MM.1S (cell line): ENCODE measurements around the gene FCRL6.
A peak's percentile ranks its signal among the peaks of the same experiment; 100 is the strongest.

ENCODE experiments used
- DNase-seq: peaks from one replicate; pipeline ENCODE4 v3.0.0-alpha.2; 2015
- H2AFZ ChIP-seq: fragments of 300-600 bp; sonication (generic); 2 replicates; pipeline ENCODE4 v1.6.0; 2016; ENCODE audit warnings: antibody characterized with exemption, low read length
- H3F3A ChIP-seq: fragments of 300-600 bp; sonication (generic); 2 replicates; pipeline ENCODE4 v1.6.1; 2016; ENCODE audit warnings: mild to moderate bottlenecking, antibody characterized with exemption, low read length, moderate library complexity, mixed read lengths; ENCODE audit not compliant: insufficient read depth
- H3K27ac ChIP-seq: fragments of 300-600 bp; sonication (generic); 2 replicates; pipeline ENCODE4 v1.5.1; 2016; ENCODE audit warnings: mild to moderate bottlenecking, low read length
- H3K27me3 ChIP-seq: fragments of 300-600 bp; sonication (generic); replicated peaks from 2 replicates; pipeline ENCODE4 v1.6.0; 2016; ENCODE audit warnings: low read length; ENCODE audit not compliant: insufficient read depth
- H3K36me3 ChIP-seq: fragments of 300-600 bp; sonication (generic); replicated peaks from 2 replicates; pipeline ENCODE4 v1.6.1; 2016; ENCODE audit warnings: mild to moderate bottlenecking, low read length, mixed read lengths; ENCODE audit not compliant: insufficient read depth
- H3K4me1 ChIP-seq: fragments of 300-600 bp; sonication (generic); 2 replicates; pipeline ENCODE4 v1.6.1; 2016; ENCODE audit warnings: low read length, mixed read lengths
- H3K4me2 ChIP-seq: fragments of 300-600 bp; sonication (generic); 2 replicates; pipeline ENCODE4 v1.6.0; 2016; ENCODE audit warnings: low read depth, low read length
- H3K4me3 ChIP-seq: fragments of 300-600 bp; sonication (generic); 2 replicates; pipeline ENCODE4 v1.5.1; 2016; ENCODE audit warnings: low read length, mixed read lengths
- H3K79me2 ChIP-seq: fragments of 300-600 bp; sonication (generic); 2 replicates; pipeline ENCODE4 v1.6.1; 2016; ENCODE audit warnings: mixed run types, low read length, mixed read lengths
- H3K9ac ChIP-seq: fragments of 300-600 bp; sonication (generic); 2 replicates; pipeline ENCODE4 v1.6.1; 2016; ENCODE audit warnings: low read length, mixed read lengths
- H3K9me2 ChIP-seq: fragments of 300-600 bp; sonication (generic); replicated peaks from 2 replicates; pipeline ENCODE4 v1.6.1; 2016; ENCODE audit warnings: mild to moderate bottlenecking, low read length, mixed read lengths; ENCODE audit not compliant: insufficient read depth
- H3K9me3 ChIP-seq: fragments of 300-600 bp; sonication (generic); replicated peaks from 2 replicates; pipeline ENCODE4 v1.6.1; 2016; ENCODE audit warnings: mild to moderate bottlenecking, low read length, mixed read lengths; ENCODE audit not compliant: insufficient read depth
- H4K20me1 ChIP-seq: fragments of 300-600 bp; sonication (generic); 2 replicates; pipeline ENCODE4 v1.6.1; 2016; ENCODE audit warnings: mild to moderate bottlenecking, low read length, moderate library complexity, mixed read lengths; ENCODE audit not compliant: insufficient read depth
- EZH2 ChIP-seq: fragments of 300-600 bp; sonication (generic); optimal IDR thresholded peaks from 2 replicates; pipeline ENCODE3; 2017; ENCODE audit warnings: low read depth, mild to moderate bottlenecking, antibody characterized with exemption, low read length, mixed read lengths
- EZH2phosphoT487 ChIP-seq: fragments of 300-600 bp; sonication (generic); IDR thresholded peaks from 2 replicates; pipeline ENCODE4 v1.6.1; 2018; ENCODE audit warnings: antibody characterized with exemption, low read length
- TF ChIP-seq, protein P1 (sequence below): fragments of 300-600 bp; sonication (generic); IDR thresholded peaks from 2 replicates; pipeline ENCODE4 v1.5.1; 2016; ENCODE audit warnings: antibody characterized with exemption, low read length, mixed read lengths

Gene FCRL6

DNA sequence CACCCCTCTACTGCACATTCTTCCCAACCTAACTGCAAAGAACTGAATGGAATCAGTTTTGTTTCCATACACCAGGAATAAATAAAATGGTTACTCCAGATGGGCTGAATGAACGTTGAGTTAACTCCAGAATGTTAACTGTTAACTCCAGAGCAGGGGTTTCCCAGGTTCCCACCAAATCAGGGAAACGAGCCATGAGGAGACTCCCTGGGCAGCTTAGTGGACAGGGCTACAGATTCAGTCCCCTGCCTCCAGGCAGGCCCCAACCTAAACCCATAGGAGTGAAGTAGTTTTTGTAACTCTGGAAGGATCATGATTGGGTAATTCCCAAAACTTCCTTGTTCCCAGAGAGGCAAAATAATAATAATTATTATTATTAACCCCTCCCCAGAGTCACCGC lies 46.2 kb downstream of the FCRL6 start:
- no peaks in the 10 kb centered on the region for H3K9me2 ChIP-seq
- no peaks in the 10 kb centered on the region for H3K9me3 ChIP-seq
- no peaks in the 10 kb centered on the region for H3K79me2 ChIP-seq
- H3K27me3 ChIP-seq, result no peaks in the 10 kb centered on the region
- DNase-seq, result no peak
- H4K20me1 ChIP-seq, result no peaks in the 10 kb centered on the region
- no peak overlapping the region for H2AFZ ChIP-seq
- no peak overlapping the region for H3K4me2 ChIP-seq
- TF ChIP-seq EZH2, result no peak
- H3K27ac ChIP-seq, result no peak overlapping the region
- peaks cover 4% of the 10 kb centered on the region; the same call in 1 of the 2 replicates for H3K4me1 ChIP-seq
- no peak overlapping the region for H3K9ac ChIP-seq
- no peaks in the 10 kb centered on the region for H3K36me3 ChIP-seq
- H3K4me3 ChIP-seq, result no peak overlapping the region
- H3F3A ChIP-seq, result no peaks in the 10 kb centered on the region

DNA sequence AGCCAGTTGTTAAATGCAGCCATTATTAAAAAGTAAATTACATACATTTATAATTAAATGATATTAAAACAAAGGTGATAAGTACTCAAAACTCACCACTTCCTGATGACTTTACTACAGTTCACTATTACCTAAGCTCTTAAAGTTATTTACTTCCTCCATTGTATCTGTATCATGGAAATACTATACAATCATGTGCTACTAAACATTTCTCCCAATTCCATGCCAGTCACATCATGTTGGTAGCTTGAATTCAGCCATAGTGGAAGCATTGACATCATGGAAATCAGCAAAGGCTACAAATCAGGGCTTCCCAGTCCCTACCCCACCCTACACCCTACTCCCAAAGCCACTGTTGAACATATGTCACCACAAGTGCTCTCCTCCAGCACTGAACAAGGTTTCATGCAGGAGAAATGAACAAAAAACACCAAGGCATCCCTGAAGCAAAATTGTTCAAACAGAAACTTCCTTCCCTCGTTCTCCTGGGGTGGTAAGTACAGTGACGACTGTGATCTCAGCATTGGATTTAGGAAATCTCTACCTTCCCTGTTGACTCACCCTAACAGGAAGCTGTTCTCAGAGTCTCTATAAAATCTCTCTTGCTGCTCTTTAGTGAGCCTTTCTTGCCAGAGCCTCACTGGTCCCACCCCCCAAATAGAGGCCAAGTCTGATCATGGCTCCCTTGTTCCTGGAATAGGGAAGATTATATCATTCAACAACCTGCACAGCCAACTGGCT lies 47.6 kb downstream of the FCRL6 start:
- no peak overlapping the region for H3K4me3 ChIP-seq
- H4K20me1 ChIP-seq, result no peaks in the 10 kb centered on the region
- no peak overlapping the region for H2AFZ ChIP-seq
- no peak overlapping the region for H3K27ac ChIP-seq
- DNase-seq, result no peak
- H3K27me3 ChIP-seq, result no peaks in the 10 kb centered on the region
- H3K9ac ChIP-seq, result no peak overlapping the region
- TF ChIP-seq, protein P1, sequence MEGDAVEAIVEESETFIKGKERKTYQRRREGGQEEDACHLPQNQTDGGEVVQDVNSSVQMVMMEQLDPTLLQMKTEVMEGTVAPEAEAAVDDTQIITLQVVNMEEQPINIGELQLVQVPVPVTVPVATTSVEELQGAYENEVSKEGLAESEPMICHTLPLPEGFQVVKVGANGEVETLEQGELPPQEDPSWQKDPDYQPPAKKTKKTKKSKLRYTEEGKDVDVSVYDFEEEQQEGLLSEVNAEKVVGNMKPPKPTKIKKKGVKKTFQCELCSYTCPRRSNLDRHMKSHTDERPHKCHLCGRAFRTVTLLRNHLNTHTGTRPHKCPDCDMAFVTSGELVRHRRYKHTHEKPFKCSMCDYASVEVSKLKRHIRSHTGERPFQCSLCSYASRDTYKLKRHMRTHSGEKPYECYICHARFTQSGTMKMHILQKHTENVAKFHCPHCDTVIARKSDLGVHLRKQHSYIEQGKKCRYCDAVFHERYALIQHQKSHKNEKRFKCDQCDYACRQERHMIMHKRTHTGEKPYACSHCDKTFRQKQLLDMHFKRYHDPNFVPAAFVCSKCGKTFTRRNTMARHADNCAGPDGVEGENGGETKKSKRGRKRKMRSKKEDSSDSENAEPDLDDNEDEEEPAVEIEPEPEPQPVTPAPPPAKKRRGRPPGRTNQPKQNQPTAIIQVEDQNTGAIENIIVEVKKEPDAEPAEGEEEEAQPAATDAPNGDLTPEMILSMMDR, result no peak
- no peak for TF ChIP-seq EZH2
- no peak for TF ChIP-seq EZH2phosphoT487
- H3K4me2 ChIP-seq, result no peak overlapping the region
- H3K36me3 ChIP-seq, result no peaks in the 10 kb centered on the region
- no peaks in the 10 kb centered on the region for H3K79me2 ChIP-seq
- H3F3A ChIP-seq, result peaks cover 8% of the 10 kb centered on the region; the same call in 1 of the 2 replicates
- H3K9me3 ChIP-seq, result no peaks in the 10 kb centered on the region
- H3K9me2 ChIP-seq, result no peaks in the 10 kb centered on the region
- peaks cover 4% of the 10 kb centered on the region; the same call in 1 of the 2 replicates for H3K4me1 ChIP-seq

DNA sequence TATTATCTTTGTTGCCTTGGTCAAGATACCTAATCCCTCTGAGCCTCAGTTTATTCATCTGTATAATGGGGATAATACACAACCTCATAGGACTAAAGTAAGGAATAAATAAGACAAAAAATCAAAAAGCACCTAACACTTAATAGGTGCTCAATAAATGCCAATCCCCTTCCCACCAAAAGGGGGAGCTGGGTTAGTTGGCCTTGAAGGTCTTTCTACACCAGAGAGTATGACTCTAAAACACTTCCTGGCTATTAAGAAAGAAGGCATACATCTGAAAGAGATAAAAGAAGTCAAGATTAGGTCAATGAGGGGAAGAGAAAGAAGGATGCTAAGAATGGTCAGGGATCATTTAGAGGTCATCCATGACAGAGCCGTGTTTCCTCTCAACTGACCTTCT lies 49.2 kb downstream of the FCRL6 start:
- Histone ChIP-seq H3K4me3 (no peak overlapping the region), H3K9me3 (no peaks in the 10 kb centered on the region), H3K9me2 (no peaks in the 10 kb centered on the region), H3K4me1 (peaks cover 4% of the 10 kb centered on the region; the same call in 1 of the 2 replicates), H2AFZ (no peak overlapping the region), H3K4me2 (no peak overlapping the region), H3F3A (peaks cover 8% of the 10 kb centered on the region; the same call in 1 of the 2 replicates), H3K27ac (no peak overlapping the region), H3K79me2 (no peaks in the 10 kb centered on the region), H3K9ac (no peak overlapping the region), H4K20me1 (no peaks in the 10 kb centered on the region), H3K27me3 (no peaks in the 10 kb centered on the region), H3K36me3 (no peaks in the 10 kb centered on the region)
- DNase-seq, result peak; percentile 42
- no peak for TF ChIP-seq EZH2
- TF ChIP-seq, protein P1, result peak; percentile 49
